Hepatocyte (in vitro differentiated cells): ENCODE data around the gene OR2F2.

Experiments used
- CTCF ChIP-seq: fragments of 200-600 bp; sonication (generic); IDR thresholded peaks from 2 replicates; pipeline ENCODE4 v1.5.1; 2016; ENCODE audit warnings: antibody characterized with exemption, mild to moderate bottlenecking; ENCODE audit not compliant: poor library complexity
- EZH2phosphoT487 ChIP-seq: fragments of 200-600 bp; sonication (generic); IDR thresholded peaks from one replicate; pipeline ENCODE4 v1.6.1; 2018; ENCODE audit warnings: antibody characterized with exemption, mild to moderate bottlenecking, low read depth, moderate library complexity; ENCODE audit not compliant: unreplicated experiment, severe bottlenecking

- TF ChIP-seq CTCF (no peak), EZH2phosphoT487 (no peak)
These were observed 18.4 kb downstream of the OR2F2 start for GRCh38 chr7:143953421-143953820.
